CD14-positive monocyte (primary cell): ENCODE data around the gene FAM227B. TPM values are rescaled to one million over a fixed set of nuclear protein-coding genes. Genes with fewer than 3 reads are reported as not detected.

Experiments used
- DNase-seq, 3 donors: peaks; one replicate each; pipeline ENCODE4 v3.0.0-alpha.2; 2011 to 2022
- H2AFZ ChIP-seq: 2 replicates; pipeline ENCODE4 v1.6.0; 2012; ENCODE audit warnings: mild to moderate bottlenecking, low read depth, low read length, inconsistent platforms; ENCODE audit not compliant: insufficient read depth, poor library complexity, severe bottlenecking
- H3K27ac ChIP-seq, 2 donors: 1 replicate in 1 of 2; 2 replicates in 1 of 2; pipeline ENCODE4 v1.5.1; 2012 to 2013; ENCODE audit warnings: low read length in 2 of 2, control low read depth in 1 of 2, inconsistent platforms in 1 of 2, low read depth in 1 of 2, mild to moderate bottlenecking in 1 of 2
- H3K27me3 ChIP-seq, 2 donors: one replicate each; pipeline versions ENCODE4 v1.6.0 to v1.6.1; 2011 to 2013; ENCODE audit warnings: low read length in 2 of 2; ENCODE audit not compliant: control insufficient read depth in 2 of 2, insufficient read depth in 2 of 2
- H3K36me3 ChIP-seq, 2 donors: replicated peaks in 1 of 2; 1 replicate in 1 of 2; 2 replicates in 1 of 2; pipeline versions ENCODE4 v1.5.1 to v1.6.1; 2012 to 2013; ENCODE audit warnings: low read length in 2 of 2, control low read depth in 1 of 2, inconsistent platforms in 1 of 2, mild to moderate bottlenecking in 1 of 2; ENCODE audit not compliant: insufficient read depth in 2 of 2, control insufficient read depth in 1 of 2
- H3K4me1 ChIP-seq, 2 donors: 1 replicate in 1 of 2; 2 replicates in 1 of 2; pipeline versions ENCODE4 v1.5.1 to v1.6.1; 2012 to 2013; ENCODE audit warnings: low read length in 2 of 2, control low read depth in 1 of 2, inconsistent platforms in 1 of 2, mild to moderate bottlenecking in 1 of 2, moderate library complexity in 1 of 2; ENCODE audit not compliant: insufficient read depth in 2 of 2, control insufficient read depth in 1 of 2
- H3K4me2 ChIP-seq: replicated peaks from 2 replicates; pipeline ENCODE3; 2012; ENCODE audit warnings: low read length, moderate library complexity, mild to moderate bottlenecking; ENCODE audit not compliant: poor library complexity, severe bottlenecking; ENCODE audit errors: extremely low read depth
- H3K4me3 ChIP-seq, 3 experiments: fragments of 200-600 bp in 1 of 3; sonication (generic) in 1 of 3; replicated peaks in 1 of 3; 1 replicate in 2 of 3; 2 replicates in 1 of 3; pipeline ENCODE4 v1.5.1; 2011 to 2013; ENCODE audit warnings: low read length in 3 of 3, mild to moderate bottlenecking in 3 of 3, control low read depth in 2 of 3, low read depth in 2 of 3, inconsistent platforms in 1 of 3, moderate library complexity in 1 of 3
- H3K79me2 ChIP-seq: 2 replicates; pipeline ENCODE4 v1.6.0; 2012; ENCODE audit warnings: mild to moderate bottlenecking, control low read depth, inconsistent platforms, low read length, moderate library complexity; ENCODE audit not compliant: insufficient read depth
- H3K9ac ChIP-seq: 2 replicates; pipeline ENCODE4 v1.6.0; 2017; ENCODE audit warnings: low read length, mild to moderate bottlenecking; ENCODE audit not compliant: insufficient read depth, poor library complexity, severe bottlenecking
- H3K9me3 ChIP-seq, 2 donors: replicated peaks in 1 of 2; 1 replicate in 1 of 2; 2 replicates in 1 of 2; pipeline versions ENCODE4 v1.5.1 to v1.6.1; 2012 to 2013; ENCODE audit warnings: low read length in 2 of 2, control low read depth in 1 of 2; ENCODE audit not compliant: control insufficient read depth in 1 of 2, insufficient read depth in 1 of 2
- H4K20me1 ChIP-seq: 2 replicates; pipeline ENCODE4 v1.6.0; 2012; ENCODE audit warnings: mild to moderate bottlenecking, low read length, control low read depth, moderate library complexity; ENCODE audit not compliant: insufficient read depth
- H3K27ac Mint-ChIP-seq, 7 donors: one replicate each; pipeline ENCODE4 v1.8.0; 2020; ENCODE audit warnings: mild to moderate bottlenecking in 7 of 7, mixed read lengths in 7 of 7, moderate library complexity in 6 of 7, inconsistent platforms in 2 of 7
- H3K27me3 Mint-ChIP-seq, 3 donors: one replicate each; pipeline ENCODE4 v1.8.0; 2021 to 2022; ENCODE audit warnings: low read depth in 3 of 3, mild to moderate bottlenecking in 3 of 3, mixed read lengths in 3 of 3, moderate library complexity in 3 of 3, inconsistent platforms in 1 of 3
- H3K36me3 Mint-ChIP-seq, 2 donors: one replicate each; pipeline ENCODE4 v1.8.0; 2020; ENCODE audit warnings: mixed read lengths in 2 of 2, inconsistent platforms in 1 of 2, mild to moderate bottlenecking in 1 of 2
- H3K4me1 Mint-ChIP-seq: one replicate; pipeline ENCODE4 v1.8.0; 2020; ENCODE audit warnings: mild to moderate bottlenecking, mixed read lengths
- H3K4me3 Mint-ChIP-seq, 2 donors: one replicate each; pipeline ENCODE4 v1.8.0; 2020; ENCODE audit warnings: mild to moderate bottlenecking in 2 of 2, mixed read lengths in 2 of 2, moderate library complexity in 1 of 2
- H3K9me3 Mint-ChIP-seq, 7 donors: one replicate each; pipeline ENCODE4 v1.8.0; 2020 to 2022; ENCODE audit warnings: mixed read lengths in 7 of 7, mild to moderate bottlenecking in 6 of 7, moderate library complexity in 6 of 7, inconsistent platforms in 2 of 7
- WGBS: methylation state at CpG from one replicate; pipeline ENCODE4 v1.1.5; 2013; ENCODE audit warnings: missing lambda C conversion rate; ENCODE audit not compliant: insufficient coverage; 5-methylcytosine and 5-hydroxymethylcytosine counted together
- intact Hi-C, 2 donors: fragments of 100-400 bp; cut with micrococcal nuclease; formaldehyde crosslinking; loops; one replicate each; pipeline versions ENCODE4 v1.15.0 to v1.15.1; 2023
- polyA plus RNA-seq, 3 donors: library from polyadenylated mRNA; depleted of rRNA in 1 of 3; unstranded in 2 of 3; stranded (reverse) in 1 of 3; fragments of 300-500 nt in 2 of 3; fragments of >200 nt in 1 of 3; fragmentation: Illumina TruSeq in 2 of 3; gene quantifications; 1 replicate in 2 of 3; 2 replicates in 1 of 3; pipeline ENCODE4 v1.2.3, GENCODE V29; 2012 to 2021
- TF ChIP-seq, protein P1 (sequence below): fragments of 200-600 bp; IDR thresholded peaks from one replicate; pipeline ENCODE4 v1.8.0; 2022; ENCODE audit warnings: antibody characterized with exemption, mild to moderate bottlenecking

Gene FAM227B
- polyA plus RNA-seq, 3 donors, result 0.28 to 0.72 (median 0.49) TPM

GRCh38 chr15:49507261-49507660, 113.4 kb downstream of the FAM227B start:
- H3K4me3 Mint-ChIP-seq, result no peak overlapping the region
- intact Hi-C loops, result no loop called here
- peaks cover 0 to 3% of the 10 kb centered on the region in 2 donors for H3K36me3 Mint-ChIP-seq
- no peaks in the 10 kb centered on the region for H4K20me1 ChIP-seq
- peaks cover 0 to 7% (median 6%) of the 10 kb centered on the region in 7 donors for H3K9me3 Mint-ChIP-seq
- H3K4me2 ChIP-seq, result no peak overlapping the region
- no peaks in the 10 kb centered on the region for H3K36me3 ChIP-seq
- no peak overlapping the region for H3K9ac ChIP-seq
- no peak for DNase-seq
- TF ChIP-seq, protein P1, sequence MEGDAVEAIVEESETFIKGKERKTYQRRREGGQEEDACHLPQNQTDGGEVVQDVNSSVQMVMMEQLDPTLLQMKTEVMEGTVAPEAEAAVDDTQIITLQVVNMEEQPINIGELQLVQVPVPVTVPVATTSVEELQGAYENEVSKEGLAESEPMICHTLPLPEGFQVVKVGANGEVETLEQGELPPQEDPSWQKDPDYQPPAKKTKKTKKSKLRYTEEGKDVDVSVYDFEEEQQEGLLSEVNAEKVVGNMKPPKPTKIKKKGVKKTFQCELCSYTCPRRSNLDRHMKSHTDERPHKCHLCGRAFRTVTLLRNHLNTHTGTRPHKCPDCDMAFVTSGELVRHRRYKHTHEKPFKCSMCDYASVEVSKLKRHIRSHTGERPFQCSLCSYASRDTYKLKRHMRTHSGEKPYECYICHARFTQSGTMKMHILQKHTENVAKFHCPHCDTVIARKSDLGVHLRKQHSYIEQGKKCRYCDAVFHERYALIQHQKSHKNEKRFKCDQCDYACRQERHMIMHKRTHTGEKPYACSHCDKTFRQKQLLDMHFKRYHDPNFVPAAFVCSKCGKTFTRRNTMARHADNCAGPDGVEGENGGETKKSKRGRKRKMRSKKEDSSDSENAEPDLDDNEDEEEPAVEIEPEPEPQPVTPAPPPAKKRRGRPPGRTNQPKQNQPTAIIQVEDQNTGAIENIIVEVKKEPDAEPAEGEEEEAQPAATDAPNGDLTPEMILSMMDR, result no peak
- H3K27me3 ChIP-seq, result no peaks in the 10 kb centered on the region
- no peaks in the 10 kb centered on the region for H3K4me1 Mint-ChIP-seq
- no CpG with 5 or more reads among the region's 3 CpGs for WGBS
- no peak overlapping the region for H3K27ac ChIP-seq
- no peak overlapping the region for H2AFZ ChIP-seq
- peaks cover 0 to 1% (median 0%) of the 10 kb centered on the region in 3 donors for H3K27me3 Mint-ChIP-seq
- no peak overlapping the region for H3K4me3 ChIP-seq
- H3K27ac Mint-ChIP-seq, result no peak overlapping the region
- H3K9me3 ChIP-seq, result peaks cover 2 to 5% of the 10 kb centered on the region in 2 donors
- no peaks in the 10 kb centered on the region for H3K4me1 ChIP-seq
- H3K79me2 ChIP-seq, result no peaks in the 10 kb centered on the region

GRCh38 chr15:49506341-49506740, 114.3 kb downstream of the FAM227B start:
- no CpG with 5 or more reads among the region's 1 CpG for WGBS
- Mint-ChIP-seq H3K36me3 (peaks cover 0 to 3% of the 10 kb centered on the region in 2 donors), H3K27me3 (peaks cover 0 to 1% (median 0%) of the 10 kb centered on the region in 3 donors), H3K27ac (no peak overlapping the region), H3K4me3 (no peak overlapping the region), H3K4me1 (no peaks in the 10 kb centered on the region), H3K9me3 (peaks cover 1 to 15% (median 7%) of the 10 kb centered on the region in 7 donors)
- no peaks in the 10 kb centered on the region for H3K79me2 ChIP-seq
- no peak overlapping the region for H3K4me2 ChIP-seq
- H3K27me3 ChIP-seq, result no peaks in the 10 kb centered on the region
- DNase-seq, result no peak
- H2AFZ ChIP-seq, result no peak overlapping the region
- TF ChIP-seq, protein P1, result no peak
- H3K9me3 ChIP-seq, result peaks cover 10 to 12% of the 10 kb centered on the region in 2 donors
- H3K4me1 ChIP-seq, result no peaks in the 10 kb centered on the region
- no peak overlapping the region for H3K27ac ChIP-seq
- intact Hi-C loops, result no loop called here
- no peaks in the 10 kb centered on the region for H4K20me1 ChIP-seq
- H3K4me3 ChIP-seq, result no peak overlapping the region
- no peak overlapping the region for H3K9ac ChIP-seq
- no peaks in the 10 kb centered on the region for H3K36me3 ChIP-seq
